HL-60 (cell line): ENCODE data around the gene GAS2.

Experiments used
- POLR2AphosphoS5 ChIP-seq: IDR thresholded peaks from 2 replicates; pipeline ENCODE4 v1.6.1; 2012; ENCODE audit warnings: low read depth
- SPI1 ChIP-seq: IDR thresholded peaks from 2 replicates; pipeline ENCODE4 v1.6.1; 2012; ENCODE audit warnings: low read depth, mild to moderate bottlenecking, borderline replicate concordance
- TF ChIP-seq, protein P1 (sequence below): IDR thresholded peaks from one replicate; pipeline ENCODE4 v1.5.1; 2011; ENCODE audit warnings: low read length, control low read depth, inconsistent platforms; ENCODE audit not compliant: insufficient read depth
- TF ChIP-seq, protein P2 (sequence below): IDR thresholded peaks from 2 replicates; pipeline ENCODE4 v1.6.1; 2012; ENCODE audit warnings: low read depth; ENCODE audit not compliant: insufficient replicate concordance

DNA sequence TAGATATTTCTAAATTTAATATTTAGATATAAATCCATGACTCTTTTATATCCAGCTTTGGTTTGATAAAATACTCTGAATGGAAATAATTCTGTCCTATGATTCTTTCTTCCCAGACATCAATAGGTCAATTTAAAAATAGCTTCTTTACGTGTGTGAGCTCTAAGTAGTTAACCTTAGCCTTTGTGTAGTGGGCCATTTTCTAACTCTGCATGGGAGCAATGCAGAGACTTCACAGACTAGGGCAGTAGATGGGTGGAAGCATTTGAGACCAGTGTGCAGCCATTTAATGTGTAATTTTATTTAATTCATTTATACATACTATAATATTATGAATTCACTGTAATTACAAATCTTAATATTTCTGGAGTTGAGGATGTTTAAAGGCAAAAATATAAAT is 23.8 kb downstream of the GAS2 start:
- TF ChIP-seq, protein P1, sequence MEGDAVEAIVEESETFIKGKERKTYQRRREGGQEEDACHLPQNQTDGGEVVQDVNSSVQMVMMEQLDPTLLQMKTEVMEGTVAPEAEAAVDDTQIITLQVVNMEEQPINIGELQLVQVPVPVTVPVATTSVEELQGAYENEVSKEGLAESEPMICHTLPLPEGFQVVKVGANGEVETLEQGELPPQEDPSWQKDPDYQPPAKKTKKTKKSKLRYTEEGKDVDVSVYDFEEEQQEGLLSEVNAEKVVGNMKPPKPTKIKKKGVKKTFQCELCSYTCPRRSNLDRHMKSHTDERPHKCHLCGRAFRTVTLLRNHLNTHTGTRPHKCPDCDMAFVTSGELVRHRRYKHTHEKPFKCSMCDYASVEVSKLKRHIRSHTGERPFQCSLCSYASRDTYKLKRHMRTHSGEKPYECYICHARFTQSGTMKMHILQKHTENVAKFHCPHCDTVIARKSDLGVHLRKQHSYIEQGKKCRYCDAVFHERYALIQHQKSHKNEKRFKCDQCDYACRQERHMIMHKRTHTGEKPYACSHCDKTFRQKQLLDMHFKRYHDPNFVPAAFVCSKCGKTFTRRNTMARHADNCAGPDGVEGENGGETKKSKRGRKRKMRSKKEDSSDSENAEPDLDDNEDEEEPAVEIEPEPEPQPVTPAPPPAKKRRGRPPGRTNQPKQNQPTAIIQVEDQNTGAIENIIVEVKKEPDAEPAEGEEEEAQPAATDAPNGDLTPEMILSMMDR = no peak
- TF ChIP-seq, protein P2, sequence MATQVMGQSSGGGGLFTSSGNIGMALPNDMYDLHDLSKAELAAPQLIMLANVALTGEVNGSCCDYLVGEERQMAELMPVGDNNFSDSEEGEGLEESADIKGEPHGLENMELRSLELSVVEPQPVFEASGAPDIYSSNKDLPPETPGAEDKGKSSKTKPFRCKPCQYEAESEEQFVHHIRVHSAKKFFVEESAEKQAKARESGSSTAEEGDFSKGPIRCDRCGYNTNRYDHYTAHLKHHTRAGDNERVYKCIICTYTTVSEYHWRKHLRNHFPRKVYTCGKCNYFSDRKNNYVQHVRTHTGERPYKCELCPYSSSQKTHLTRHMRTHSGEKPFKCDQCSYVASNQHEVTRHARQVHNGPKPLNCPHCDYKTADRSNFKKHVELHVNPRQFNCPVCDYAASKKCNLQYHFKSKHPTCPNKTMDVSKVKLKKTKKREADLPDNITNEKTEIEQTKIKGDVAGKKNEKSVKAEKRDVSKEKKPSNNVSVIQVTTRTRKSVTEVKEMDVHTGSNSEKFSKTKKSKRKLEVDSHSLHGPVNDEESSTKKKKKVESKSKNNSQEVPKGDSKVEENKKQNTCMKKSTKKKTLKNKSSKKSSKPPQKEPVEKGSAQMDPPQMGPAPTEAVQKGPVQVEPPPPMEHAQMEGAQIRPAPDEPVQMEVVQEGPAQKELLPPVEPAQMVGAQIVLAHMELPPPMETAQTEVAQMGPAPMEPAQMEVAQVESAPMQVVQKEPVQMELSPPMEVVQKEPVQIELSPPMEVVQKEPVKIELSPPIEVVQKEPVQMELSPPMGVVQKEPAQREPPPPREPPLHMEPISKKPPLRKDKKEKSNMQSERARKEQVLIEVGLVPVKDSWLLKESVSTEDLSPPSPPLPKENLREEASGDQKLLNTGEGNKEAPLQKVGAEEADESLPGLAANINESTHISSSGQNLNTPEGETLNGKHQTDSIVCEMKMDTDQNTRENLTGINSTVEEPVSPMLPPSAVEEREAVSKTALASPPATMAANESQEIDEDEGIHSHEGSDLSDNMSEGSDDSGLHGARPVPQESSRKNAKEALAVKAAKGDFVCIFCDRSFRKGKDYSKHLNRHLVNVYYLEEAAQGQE = no peak
- no peak for TF ChIP-seq SPI1
- TF ChIP-seq POLR2AphosphoS5 = no peak
